Stimulated activated CD8-positive, alpha-beta memory T cell treated with anti-CD3 and anti-CD28 coated beads, Interleukin-7, amount 100 ng/mL, for 4 hours (primary cell): Measurements from ENCODE around the gene NME4.
"Not testable (repeated sequence)": the region's sequence is repeated elsewhere in the genome, so short reads cannot be mapped to it uniquely, and the experiment has no call there.

ENCODE experiments used
- DNase-seq, 2 donors: peaks; one replicate each; pipeline ENCODE4 v3.0.0-alpha.2; 2020; ENCODE audit warnings: low read depth in 2 of 2

The NME4 gene

DNA sequence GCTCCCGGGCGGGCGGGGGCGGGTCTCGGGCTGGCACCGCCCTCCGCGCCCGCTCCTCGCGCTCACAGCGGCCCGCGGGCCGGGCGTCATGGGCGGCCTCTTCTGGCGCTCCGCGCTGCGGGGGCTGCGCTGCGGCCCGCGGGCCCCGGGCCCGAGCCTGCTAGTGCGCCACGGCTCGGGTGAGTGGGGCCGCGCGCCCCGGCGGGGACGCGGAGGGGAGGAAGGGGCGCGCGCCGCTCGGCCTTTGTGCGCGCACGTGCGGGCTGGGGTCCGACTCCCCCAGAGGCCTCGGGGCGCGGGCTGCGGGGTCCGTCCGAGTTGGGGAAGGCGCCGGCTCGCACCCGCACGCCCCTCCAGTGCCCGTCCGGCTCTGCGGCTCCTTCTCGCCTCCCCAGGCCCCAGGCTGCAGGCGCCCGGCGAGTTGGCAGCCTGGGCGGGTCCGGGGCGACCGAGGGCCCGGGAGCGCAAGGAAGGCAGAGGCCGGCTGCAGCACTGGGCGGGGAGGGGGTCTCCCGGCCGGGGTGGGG lies at the start of gene NME4:
Gene NME4 (plus strand): TSS at position 65 of the 527 bp plus-strand sequence. CDS start 24 bp downstream, at position 89.
- no peak for DNase-seq

GRCh38 chr16:347203-347602 lies 49.8 kb upstream of the NME4 start:
- DNase-seq = no peak

DNA sequence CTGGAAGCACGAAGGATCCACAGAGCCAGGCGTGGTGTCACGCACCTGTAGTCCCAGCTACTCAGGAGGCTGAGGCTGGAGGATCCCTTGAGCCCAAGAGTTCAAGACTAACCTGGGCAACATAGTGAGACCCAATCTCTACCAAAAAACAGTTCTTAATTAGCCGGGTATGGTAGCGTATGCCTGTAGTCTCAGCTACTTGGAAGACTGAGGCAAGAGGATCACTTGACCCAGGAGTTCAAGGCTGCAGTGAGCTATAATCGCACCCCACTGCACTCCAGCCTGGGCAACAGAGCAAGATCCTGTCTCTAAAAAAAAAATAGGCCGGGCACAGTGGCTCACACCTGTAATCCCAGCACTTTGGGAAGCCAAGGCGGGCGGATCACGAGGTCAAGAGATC lies 48.5 kb upstream of the NME4 start:
- DNase-seq = not testable (repeated sequence)

DNA sequence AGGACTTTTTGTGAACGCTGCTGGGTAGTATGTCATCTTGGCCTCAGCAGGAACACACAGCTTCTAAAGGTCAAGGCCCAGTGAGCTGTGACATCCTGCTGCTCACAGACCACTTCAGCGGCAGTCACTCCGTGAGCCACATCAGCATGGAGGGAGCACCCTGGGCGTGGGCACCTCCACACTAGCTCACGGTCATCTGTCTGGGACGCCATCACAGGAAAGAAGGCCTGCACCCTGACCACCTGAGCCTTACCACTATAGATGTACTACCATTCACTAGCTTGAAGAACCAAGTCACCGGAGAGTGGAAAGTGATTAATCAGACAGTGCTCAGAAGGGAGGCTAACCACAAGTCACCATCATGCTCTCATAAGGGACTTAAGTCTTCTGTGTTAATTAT lies 47.8 kb upstream of the NME4 start:
- no peak for DNase-seq

DNA sequence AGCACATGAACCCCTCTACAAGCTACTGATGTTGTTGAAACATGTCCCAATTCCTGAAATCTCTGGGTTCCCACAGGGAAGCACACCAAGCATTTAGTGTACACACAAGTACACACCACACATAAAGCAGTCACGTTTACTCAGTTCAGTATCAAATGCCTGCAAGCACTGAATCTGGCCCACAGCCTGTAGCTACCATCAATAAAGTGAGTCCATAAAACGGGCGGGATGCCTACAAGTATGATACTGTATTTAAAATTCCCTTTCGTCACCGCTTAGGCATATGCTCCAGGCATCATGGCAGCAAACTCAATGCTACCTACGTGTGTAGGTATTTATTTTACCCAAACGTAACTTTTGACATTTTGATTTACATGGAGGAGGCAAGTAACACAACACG lies 46.8 kb upstream of the NME4 start:
- no peak for DNase-seq

GRCh38 chr16:351804-352520 lies 45.0 kb upstream of the NME4 start:
- DNase-seq = peak in 1 of 2 donors; percentile 47

DNA sequence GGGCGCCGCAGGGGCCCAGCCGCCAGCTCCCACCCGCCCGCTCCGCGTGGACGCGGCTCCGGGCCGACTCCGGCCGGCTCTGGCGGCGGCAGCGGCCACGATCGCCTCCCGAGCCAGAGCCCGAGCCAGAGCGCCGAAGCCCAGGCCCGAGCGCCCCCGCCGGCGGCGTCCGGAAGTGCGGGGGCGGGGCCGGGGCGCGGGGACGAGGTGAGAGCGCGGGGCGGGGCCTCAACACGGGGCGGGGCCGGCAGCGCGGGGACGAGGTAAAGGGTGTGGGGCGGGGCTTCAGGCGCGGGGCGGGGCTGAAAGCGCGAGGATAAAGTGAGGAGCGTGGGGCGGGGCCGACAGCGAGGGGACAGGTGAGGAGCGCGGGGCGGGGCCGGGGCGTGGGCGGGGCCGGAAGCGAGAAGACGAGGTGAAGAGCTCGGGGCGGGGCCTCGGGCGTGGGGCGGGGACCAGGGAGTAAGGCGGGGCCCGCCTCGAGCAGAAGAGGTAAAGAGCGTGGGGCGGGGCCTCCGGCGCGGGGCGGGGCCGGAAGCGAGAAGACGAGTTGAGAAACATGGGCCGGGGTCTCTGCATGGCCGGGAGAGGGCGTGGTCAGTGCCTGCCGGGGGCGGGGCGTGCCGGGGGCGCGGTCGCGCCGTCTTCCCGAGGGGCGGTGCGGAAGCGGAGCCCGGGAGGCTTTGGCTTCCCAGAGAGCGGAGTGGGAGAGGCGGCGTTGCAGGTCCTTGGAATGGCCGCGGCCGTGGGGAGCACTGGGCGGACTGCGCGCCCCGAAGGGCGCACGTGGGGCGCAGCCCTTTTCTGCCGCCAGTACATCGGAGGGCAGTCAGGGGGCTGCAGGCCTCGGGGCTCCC lies 44.2 kb upstream of the NME4 start, which contains the start of gene AXIN1:
Gene AXIN1 (minus strand): TSS at position 177 of the 857 bp plus-strand sequence. CDS start 5,698 bp downstream, outside the sequence.
- DNase-seq = peak; percentile 100

GRCh38 chr16:353404-354290 lies 43.4 kb upstream of the NME4 start:
- DNase-seq = no peak

DNA sequence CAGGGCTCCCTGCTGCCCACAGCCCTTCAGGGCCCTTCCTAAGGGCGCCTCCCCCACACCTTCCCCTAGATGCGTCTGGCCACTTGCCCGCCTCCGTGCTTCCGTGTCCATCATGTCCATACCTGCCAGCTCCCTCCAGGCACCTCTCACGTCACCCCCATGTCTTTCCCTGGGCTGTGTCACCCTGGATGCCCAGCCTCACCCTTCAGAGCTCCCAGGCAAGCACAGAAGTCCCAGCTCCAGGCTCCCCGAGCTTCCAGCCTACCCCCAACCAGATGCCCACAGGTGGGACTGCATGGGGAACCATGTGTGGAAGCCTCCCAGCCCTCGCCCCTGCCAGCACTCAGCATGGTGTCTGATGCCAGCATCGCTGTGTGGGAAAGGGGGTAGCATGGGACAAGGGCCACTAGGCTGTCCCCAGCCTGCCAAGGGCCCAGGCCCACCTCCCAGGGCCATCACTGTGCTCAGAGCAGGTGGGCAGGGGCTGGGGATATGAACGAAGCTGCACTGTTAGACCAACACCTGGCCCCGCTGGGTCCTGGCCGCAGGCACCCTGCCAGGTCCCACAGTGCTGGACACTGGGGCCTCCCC lies 42.6 kb upstream of the NME4 start:
- no peak for DNase-seq

GRCh38 chr16:354971-355461 lies 42.0 kb upstream of the NME4 start:
- no peak for DNase-seq

GRCh38 chr16:356741-357140 lies 40.3 kb upstream of the NME4 start:
- no peak for DNase-seq

- no peak for DNase-seq
These were observed 37.8 kb upstream of the NME4 start for GRCh38 chr16:359067-359763.

- no peak for DNase-seq
These were observed 36.9 kb upstream of the NME4 start for GRCh38 chr16:359871-360697.

GRCh38 chr16:360698-361336 lies 36.2 kb upstream of the NME4 start:
- no peak for DNase-seq

DNA sequence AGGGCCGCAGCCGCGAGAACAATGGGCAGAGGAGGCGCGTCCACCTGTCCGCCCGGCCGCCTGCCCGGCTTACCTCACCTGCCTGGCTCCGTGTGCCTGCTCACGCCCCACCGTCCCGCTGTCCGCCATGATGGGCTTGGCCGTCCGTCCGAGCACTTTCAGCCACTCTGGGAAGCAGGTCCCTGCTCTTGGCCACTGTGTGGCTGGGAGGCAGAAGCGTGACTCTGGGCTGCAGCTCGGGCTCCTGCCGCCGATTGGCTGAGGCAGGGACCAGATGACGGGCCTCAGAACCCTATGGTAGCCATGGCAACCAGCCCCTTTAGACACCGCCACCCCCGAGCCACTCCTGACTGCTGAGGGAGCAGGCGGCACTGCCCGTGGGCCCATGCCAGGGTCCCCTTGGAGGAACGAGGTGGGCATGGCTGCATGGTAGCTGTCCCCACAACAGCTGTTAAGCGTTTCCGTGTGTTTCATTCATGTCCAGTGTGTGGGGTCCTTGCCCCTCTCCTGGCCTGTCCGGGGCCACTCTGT lies 35.6 kb upstream of the NME4 start:
- no peak for DNase-seq

GRCh38 chr16:361872-362701 lies 34.9 kb upstream of the NME4 start:
- peak; percentile 42 to 54 for DNase-seq

GRCh38 chr16:362702-362999 lies 34.3 kb upstream of the NME4 start:
- not testable (repeated sequence) for DNase-seq
